WTC11 (cell line): ENCODE data around the gene RPS28. TPM values are rescaled to one million over a fixed set of nuclear protein-coding genes. Genes with fewer than 3 reads are reported as not detected.

Experiments used
- AFF4 ChIP-seq: sonication (generic); formaldehyde crosslinking; IDR thresholded peaks from 2 replicates; pipeline ENCODE4 v1.8.1; 2023; ENCODE audit warnings: mild to moderate bottlenecking, missing genetic modification reagents, borderline replicate concordance
- ATF2 ChIP-seq: sonication (generic); formaldehyde crosslinking; IDR thresholded peaks from 2 replicates; pipeline ENCODE4 v1.8.1; 2022; ENCODE audit warnings: low read depth, missing genetic modification reagents, borderline replicate concordance
- CDX4 ChIP-seq: fragments of 250-450 bp; sonication (Bioruptor Pico); IDR thresholded peaks from 2 replicates; pipeline ENCODE4 v1.9.0; 2021; ENCODE audit warnings: moderate library complexity, mild to moderate bottlenecking, inconsistent platforms, borderline replicate concordance
- E2F4 ChIP-seq: sonication (generic); formaldehyde crosslinking; IDR thresholded peaks from 2 replicates; pipeline ENCODE4 v1.8.1; 2022; ENCODE audit warnings: low read depth, mild to moderate bottlenecking, moderate library complexity, missing genetic modification reagents, borderline replicate concordance
- E2F5 ChIP-seq: sonication (generic); formaldehyde crosslinking; IDR thresholded peaks from 2 replicates; pipeline ENCODE4 v1.8.1; 2022; ENCODE audit warnings: mild to moderate bottlenecking, moderate library complexity, missing genetic modification reagents
- GTF2I ChIP-seq: fragments of 250-450 bp; sonication (Bioruptor Pico); conservative IDR thresholded peaks from 2 replicates; pipeline ENCODE4 v1.4.0; 2021; ENCODE audit warnings: mild to moderate bottlenecking
- HMGA2 ChIP-seq: fragments of 250-450 bp; sonication (Bioruptor Pico); IDR thresholded peaks from 2 replicates; pipeline ENCODE4 v1.4.0; 2021; ENCODE audit warnings: mild to moderate bottlenecking, moderate library complexity
- HMGXB4 ChIP-seq: sonication (generic); formaldehyde crosslinking; IDR thresholded peaks from 2 replicates; pipeline ENCODE4 v1.8.1; 2023; ENCODE audit warnings: mild to moderate bottlenecking, moderate library complexity, missing genetic modification reagents
- IRF2 ChIP-seq: sonication (generic); formaldehyde crosslinking; IDR thresholded peaks from 2 replicates; pipeline ENCODE4 v1.8.0; 2022; ENCODE audit warnings: low read depth, missing genetic modification reagents, borderline replicate concordance
- MLX ChIP-seq: sonication (generic); formaldehyde crosslinking; IDR thresholded peaks from 2 replicates; pipeline ENCODE4 v1.8.1; 2023; ENCODE audit warnings: mild to moderate bottlenecking, missing genetic modification reagents, moderate library complexity
- MXD4 ChIP-seq: fragments of 250-450 bp; sonication (Bioruptor Pico); IDR thresholded peaks from 2 replicates; pipeline ENCODE4 v1.8.0; 2021; ENCODE audit warnings: mild to moderate bottlenecking, moderate library complexity, borderline replicate concordance
- NFATC4 ChIP-seq: fragments of 250-450 bp; sonication (Bioruptor Pico); IDR thresholded peaks from 2 replicates; pipeline ENCODE4 v1.9.0; 2021; ENCODE audit warnings: mild to moderate bottlenecking
- PRDM15 ChIP-seq: sonication (generic); formaldehyde crosslinking; IDR thresholded peaks from 2 replicates; pipeline ENCODE4 v1.8.0; 2022; ENCODE audit warnings: missing genetic modification reagents
- RELA ChIP-seq: sonication (generic); formaldehyde crosslinking; IDR thresholded peaks from 2 replicates; pipeline ENCODE4 v1.8.1; 2022; ENCODE audit warnings: missing genetic modification reagents, mild to moderate bottlenecking, borderline replicate concordance
- SMAD3 ChIP-seq: sonication (generic); formaldehyde crosslinking; IDR thresholded peaks from 2 replicates; pipeline ENCODE4 v1.8.0; 2022; ENCODE audit warnings: missing genetic modification reagents, mild to moderate bottlenecking, borderline replicate concordance
- SP1 ChIP-seq: sonication (generic); formaldehyde crosslinking; conservative IDR thresholded peaks from 2 replicates; pipeline ENCODE4 v1.8.1; 2022; ENCODE audit warnings: missing genetic modification reagents
- TP53 ChIP-seq: sonication (generic); formaldehyde crosslinking; IDR thresholded peaks from 2 replicates; pipeline ENCODE4 v1.8.1; 2023; ENCODE audit warnings: mild to moderate bottlenecking, missing genetic modification reagents
- ZNF219 ChIP-seq: sonication (generic); formaldehyde crosslinking; IDR thresholded peaks from 2 replicates; pipeline ENCODE4 v1.8.0; 2023; ENCODE audit warnings: missing genetic modification reagents, mild to moderate bottlenecking, borderline replicate concordance
- ZNF232 ChIP-seq: sonication (generic); formaldehyde crosslinking; IDR thresholded peaks from 2 replicates; pipeline ENCODE4 v1.8.0; 2022; ENCODE audit warnings: mild to moderate bottlenecking, missing genetic modification reagents
- ZNF671 ChIP-seq: fragments of 250-450 bp; sonication (Bioruptor Pico); IDR thresholded peaks from 2 replicates; pipeline ENCODE4 v1.8.0; 2021; ENCODE audit warnings: mild to moderate bottlenecking
- total RNA-seq: library from RNA; stranded (reverse); gene quantifications from 3 replicates; pipeline ENCODE4 v1.2.3, GENCODE V29; 2021

RPS28 gene
- total RNA-seq, 1 experiment from 2014 or later = 2,082 TPM

GRCh38 chr19:8321067-8321985, at the start of gene RPS28, which contains the start of gene NDUFA7 (continued):
- no peak for TF ChIP-seq PRDM15 (CRISPR knock-in tag)
- TF ChIP-seq SMAD3 (CRISPR knock-in tag) = no peak
- TF ChIP-seq AFF4 (CRISPR knock-in tag) = no peak
- TF ChIP-seq IRF2 = no peak
- no peak for TF ChIP-seq MXD4
- TF ChIP-seq MLX = no peak
- no peak for TF ChIP-seq GTF2I
- TF ChIP-seq HMGA2 (CRISPR knock-in tag) = no peak
- TF ChIP-seq HMGXB4 (CRISPR knock-in tag) = peak; percentile 62; the same call in 1 of the 2 replicates
- TF ChIP-seq E2F4 (CRISPR knock-in tag) = no peak
- TF ChIP-seq ATF2 (CRISPR knock-in tag) = no peak
- TF ChIP-seq NFATC4 (CRISPR knock-in tag) = no peak
- no peak; the same call in 1 of the 2 replicates for TF ChIP-seq E2F5 (CRISPR knock-in tag)
- peak; percentile 97 for TF ChIP-seq SP1
- no peak for TF ChIP-seq ZNF671 (CRISPR knock-in tag)
- TF ChIP-seq ZNF232 (CRISPR knock-in tag) = no peak
- TF ChIP-seq ZNF219 (CRISPR knock-in tag) = no peak
- no peak for TF ChIP-seq TP53 (CRISPR knock-in tag)
- no peak for TF ChIP-seq RELA
- TF ChIP-seq CDX4 (CRISPR knock-in tag) = no peak
